Stomach (tissue), 9 donors: ENCODE results near the gene STK39. TPM values are rescaled to one million over a fixed set of nuclear protein-coding genes. Genes with fewer than 3 reads are reported as not detected.
A peak's percentile ranks its signal among the peaks of the same experiment; 100 is the strongest.

Experiments
- DNase-seq, 2 donors: peaks; one replicate each; pipeline versions ENCODE4 v3.0.0 to v3.0.0-alpha.2; 2013 to 2019
- H3K27ac ChIP-seq, 5 donors: fragments of 200-600 bp in 4 of 5; sonication (generic) in 4 of 5; one replicate each; pipeline ENCODE4 v1.5.1; 2013 to 2019; ENCODE audit warnings: mild to moderate bottlenecking in 1 of 5, moderate library complexity in 1 of 5
- H3K27me3 ChIP-seq, 3 donors: fragments of 200-600 bp; sonication (generic); one replicate each; pipeline ENCODE4 v1.5.1; 2017 to 2019; ENCODE audit warnings: mixed run types in 1 of 3
- H3K36me3 ChIP-seq, 4 donors: fragments of 200-600 bp; sonication (generic); 1 replicate in 3 of 4; 2 replicates in 1 of 4; pipeline ENCODE4 v1.5.1; 2016 to 2019
- H3K4me1 ChIP-seq, 4 donors: fragments of 200-600 bp; sonication (generic); one replicate each; pipeline ENCODE4 v1.5.1; 2016 to 2019
- H3K4me3 ChIP-seq, 4 donors: fragments of 200-600 bp; sonication (generic) in 3 of 4; one replicate each; pipeline ENCODE4 v1.5.1; 2016 to 2019; ENCODE audit warnings: mild to moderate bottlenecking in 1 of 4
- H3K9me3 ChIP-seq, 4 donors: fragments of 200-600 bp; sonication (generic); one replicate each; pipeline ENCODE4 v1.5.1; 2016 to 2019
- CTCF ChIP-seq, 7 experiments: fragments of 450-650 bp in 4 of 7; fragments of 200-600 bp in 3 of 7; sonication (generic) in 3 of 7; IDR thresholded peaks; one replicate each; pipeline ENCODE4 v1.5.1; 2016 to 2019; ENCODE audit warnings: antibody characterized with exemption in 7 of 7, control low read depth in 2 of 7, mild to moderate bottlenecking in 1 of 7
- EP300 ChIP-seq: sonication (generic); formaldehyde crosslinking; IDR thresholded peaks from one replicate; pipeline ENCODE4 v1.6.1; 2017; ENCODE audit warnings: antibody characterized with exemption
- POLR2A ChIP-seq, 4 donors: fragments of 450-650 bp; IDR thresholded peaks; one replicate each; pipeline ENCODE4 v1.6.1; 2016; ENCODE audit warnings: antibody characterized with exemption in 4 of 4, control low read depth in 2 of 4, mild to moderate bottlenecking in 1 of 4, moderate library complexity in 1 of 4
- POLR2AphosphoS5 ChIP-seq, 3 donors: sonication (generic); formaldehyde crosslinking; IDR thresholded peaks; one replicate each; pipeline ENCODE4 v1.6.1; 2016; ENCODE audit warnings: antibody characterized with exemption in 3 of 3
- WGBS, 5 donors: extraction: QIAGEN DNeasy Blood & Tissue Kit in 3 of 5; methylation state at CpG; one replicate each; pipeline versions ENCODE4 v1.1.5 to v1.1.7; 2013 to 2018; 5-methylcytosine and 5-hydroxymethylcytosine counted together
- intact Hi-C: fragments of 100-400 bp; cut with DNase I; formaldehyde crosslinking; loops from one replicate; pipeline ENCODE4 v1.15.1; 2023; ENCODE audit warnings: low total_unique reads
- polyA plus RNA-seq, 3 donors: library from polyadenylated mRNA; stranded (reverse); fragments of 200-250 nt; gene quantifications; one replicate each; pipeline ENCODE4 v1.2.3, GENCODE V29; 2013
- total RNA-seq, 5 donors: library from RNA; depleted of rRNA; stranded (reverse); fragments of >200 nt; gene quantifications; one replicate each; pipeline versions ENCODE4 v1.1.0 to v1.2.3, GENCODE V29; 2014 to 2016
- donor health status: healthy with polysubstance abuse.
- donor health status: Bipolar disorder and iron deficiency.
- donor health status: healthy.

STK39 gene
- total and polyA plus RNA-seq, 8 donors, result 18.3 to 60.7 (median 33.3) TPM

DNA sequence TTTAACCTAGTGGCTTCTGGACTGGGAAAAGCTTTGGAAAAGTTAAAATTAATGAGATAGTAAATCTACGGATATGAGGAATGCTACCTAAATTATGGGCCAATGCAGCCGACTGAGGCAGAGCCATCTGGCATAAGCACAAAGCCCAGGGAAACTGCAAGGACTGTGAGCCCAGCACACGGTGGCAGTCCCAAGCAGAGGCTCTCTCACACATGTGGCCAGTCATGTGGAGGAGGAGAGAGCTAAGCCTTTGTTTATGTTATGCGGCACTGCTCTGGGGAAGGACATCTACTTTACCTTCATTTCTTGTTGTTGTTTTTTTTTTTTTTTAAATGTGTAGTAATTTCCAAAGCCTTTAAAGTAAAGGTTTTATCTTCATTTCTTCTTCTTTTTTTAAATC lies 267.0 kb downstream of the STK39 start:
- Histone ChIP-seq H3K4me1 (no peaks in the 10 kb centered on the region), H3K27ac (no peak overlapping the region), H3K27me3 (no peaks in the 10 kb centered on the region), H3K9me3 (no peaks in the 10 kb centered on the region), H3K36me3 (peaks cover 3 to 15% (median 13%) of the 10 kb centered on the region in 4 donors), H3K4me3 (no peak overlapping the region)
- no peak for TF ChIP-seq EP300
- TF ChIP-seq POLR2AphosphoS5 (IDR thresholded peaks at IDR 0.05), result no peak
- TF ChIP-seq CTCF (IDR thresholded peaks at IDR 0.05), result no peak
- TF ChIP-seq POLR2A (IDR thresholded peaks at IDR 0.05), result no peak
- 76 to 91% (median 85%) methylated on average over 4 of the region's 4 CpGs for WGBS, 5 donors
- intact Hi-C loops, result no loop called here
- DNase-seq, result no peak

GRCh38 chr2:167972746-167973145 lies 274.6 kb downstream of the STK39 start:
- H3K4me3 ChIP-seq, result no peak overlapping the region
- TF ChIP-seq EP300 (no peak), POLR2AphosphoS5 (IDR thresholded peaks at IDR 0.05) (no peak), CTCF (IDR thresholded peaks at IDR 0.05) (no peak)
- peaks cover 0 to 22% (median 10%) of the 10 kb centered on the region in 4 donors for H3K9me3 ChIP-seq
- H3K4me1 ChIP-seq, result peaks cover 0 to 10% (median 0%) of the 10 kb centered on the region in 4 donors
- H3K27ac ChIP-seq, result no peak overlapping the region
- no peak for DNase-seq
- intact Hi-C loops, result no loop called here
- peaks cover 0 to 10% (median 7%) of the 10 kb centered on the region in 4 donors for H3K36me3 ChIP-seq
- no peaks in the 10 kb centered on the region for H3K27me3 ChIP-seq

DNA sequence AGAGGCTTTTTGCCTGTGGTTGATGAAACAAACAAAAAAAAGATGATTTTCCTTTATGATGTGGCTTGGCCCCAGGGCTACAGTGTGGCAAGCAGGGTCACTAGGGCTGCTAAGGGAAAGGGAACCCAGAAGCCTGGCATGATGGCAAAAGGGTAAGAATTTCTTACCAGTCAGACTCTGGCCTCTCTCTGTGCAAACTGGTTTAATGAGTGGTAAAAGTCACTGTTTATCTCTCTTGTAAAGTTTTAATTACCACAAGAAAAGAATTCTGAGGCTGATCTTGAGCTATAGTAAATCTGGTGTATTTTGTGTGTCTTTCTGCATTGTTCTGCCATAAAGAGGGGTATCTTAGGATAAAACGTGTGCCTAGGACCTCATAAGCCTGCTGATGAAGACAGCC lies 275.4 kb downstream of the STK39 start:
- Histone ChIP-seq H3K4me1 (peaks cover 0 to 17% (median 2%) of the 10 kb centered on the region in 4 donors), H3K27ac (no peak overlapping the region), H3K9me3 (peaks cover 0 to 22% (median 10%) of the 10 kb centered on the region in 4 donors), H3K27me3 (no peaks in the 10 kb centered on the region), H3K36me3 (peaks cover 0 to 10% (median 7%) of the 10 kb centered on the region in 4 donors), H3K4me3 (no peak overlapping the region)
- intact Hi-C loops, result no loop called here
- WGBS, 5 donors, result 95 to 100% (median 97%) methylated on average over 1 of the region's 1 CpG
- no peak for TF ChIP-seq POLR2AphosphoS5 (IDR thresholded peaks at IDR 0.05)
- no peak for TF ChIP-seq EP300
- TF ChIP-seq CTCF (IDR thresholded peaks at IDR 0.05), result no peak
- no peak for TF ChIP-seq POLR2A (IDR thresholded peaks at IDR 0.05)
- no peak for DNase-seq

GRCh38 chr2:167966937-167967913 lies 280.2 kb downstream of the STK39 start:
- intact Hi-C loops, result loop anchor here (10.0 kb wide), 1 partner anchor 148 kb away; no protein-coding TSS in a partner anchor
- H3K4me3 ChIP-seq, result no peak overlapping the region
- WGBS, 5 donors, result 59 to 66% (median 64%) methylated on average over 9 of the region's 9 CpGs

More at GRCh38 chr2:167966937-167967913, 280.2 kb downstream of the STK39 start:
- no peaks in the 10 kb centered on the region for H3K27me3 ChIP-seq
- peak in 1 of 2 donors; percentile 56 for DNase-seq
- H3K36me3 ChIP-seq, result peaks cover 6 to 21% (median 15%) of the 10 kb centered on the region in 4 donors
- TF ChIP-seq CTCF (IDR thresholded peaks at IDR 0.05) (no peak), POLR2AphosphoS5 (IDR thresholded peaks at IDR 0.05) (no peak), POLR2A (IDR thresholded peaks at IDR 0.05) (no peak), EP300 (no peak)
- H3K4me1 ChIP-seq, result peaks cover 0 to 22% (median 4%) of the 10 kb centered on the region in 4 donors
- peaks cover 0 to 12% (median 5%) of the 10 kb centered on the region in 4 donors for H3K9me3 ChIP-seq
- no peak overlapping the region for H3K27ac ChIP-seq
